IMR-90 (cell line): ENCODE data around the gene MRPL30. TPM values are rescaled to one million over a fixed set of nuclear protein-coding genes. Genes with fewer than 3 reads are reported as not detected.

Experiments
- ATAC-seq: fragments of 200-7000 bp; cut with Tn5 transposase; 2 replicates; pipeline ENCODE4 v1.9.1; 2020; ENCODE audit warnings: low read depth, mild to moderate bottlenecking, moderate library complexity
- BruUV-seq: library from RNA; stranded (reverse); fragments of 400-500 nt; replicated peaks from 2 replicates; lab custom pipeline; 2021; lab: Mats Ljungman, UMichigan
- CTCF ChIA-PET: fragments of 300-600 bp; formaldehyde crosslinking; extraction: SDS; loops from one replicate; lab custom pipeline; 2021; ENCODE audit warnings: antibody characterized with exemption; lab: Yijun Ruan, JAX
- POLR2A ChIA-PET: fragments of 300-600 bp; sonication (Branson Sonifier 250); formaldehyde crosslinking; loops from one replicate; lab custom pipeline; 2022; ENCODE audit warnings: antibody characterized with exemption; ENCODE audit not compliant: unreplicated experiment; lab: Charles Lee
- DNase-seq: peaks from one replicate; pipeline ENCODE4 v3.0.0; 2013
- H2AFZ ChIP-seq: replicated peaks from 2 replicates; pipeline ENCODE3; 2013; ENCODE audit warnings: low read length, mild to moderate bottlenecking; ENCODE audit not compliant: poor library complexity
- H2AK5ac ChIP-seq: 2 replicates; pipeline ENCODE4 v1.6.1; 2013; ENCODE audit warnings: low read depth, low read length, inconsistent platforms
- H2AK9ac ChIP-seq: replicated peaks from 2 replicates; pipeline ENCODE3; 2013; ENCODE audit warnings: mild to moderate bottlenecking, low read depth, low read length, moderate library complexity; ENCODE audit not compliant: poor library complexity
- H2BK120ac ChIP-seq: 2 replicates; pipeline ENCODE4 v1.6.1; 2013; ENCODE audit warnings: low read depth, low read length, inconsistent platforms
- H2BK15ac ChIP-seq: 3 replicates; pipeline ENCODE4 v1.6.1; 2013; ENCODE audit warnings: low read depth, low read length, inconsistent platforms
- H2BK20ac ChIP-seq: 2 replicates; pipeline ENCODE4 v1.6.1; 2013; ENCODE audit warnings: low read depth, mild to moderate bottlenecking, inconsistent platforms, low read length, moderate library complexity
- H2BK5ac ChIP-seq: 2 replicates; pipeline ENCODE4 v1.6.1; 2013; ENCODE audit warnings: mild to moderate bottlenecking, low read depth, low read length, inconsistent platforms; ENCODE audit not compliant: poor library complexity, severe bottlenecking
- H3K14ac ChIP-seq: replicated peaks from 2 replicates; pipeline ENCODE4 v1.6.1; 2013; ENCODE audit warnings: low read depth, low read length, inconsistent platforms
- H3K18ac ChIP-seq: 2 replicates; pipeline ENCODE4 v1.6.1; 2013; ENCODE audit warnings: low read depth, low read length, control low read depth
- H3K23ac ChIP-seq: 2 replicates; pipeline ENCODE4 v1.6.1; 2013; ENCODE audit warnings: low read depth, low read length, inconsistent platforms
- H3K27ac ChIP-seq: 2 replicates; pipeline ENCODE4 v1.5.1; 2013; ENCODE audit warnings: mild to moderate bottlenecking, control low read depth, low read length; ENCODE audit not compliant: insufficient read depth
- H3K27me3 ChIP-seq: 2 replicates; pipeline ENCODE4 v1.6.1; 2013; ENCODE audit warnings: low read length; ENCODE audit not compliant: control insufficient read depth, insufficient read depth
- H3K36me3 ChIP-seq: 2 replicates; pipeline ENCODE4 v1.6.1; 2013; ENCODE audit warnings: low read length, mixed read lengths; ENCODE audit not compliant: control insufficient read depth, insufficient read depth
- H3K4ac ChIP-seq: 2 replicates; pipeline ENCODE4 v1.6.1; 2013; ENCODE audit warnings: low read depth, low read length, inconsistent platforms
- H3K4me1 ChIP-seq: 2 replicates; pipeline ENCODE4 v1.6.1; 2013; ENCODE audit warnings: low read length, mixed read lengths; ENCODE audit not compliant: control insufficient read depth, insufficient read depth
- H3K4me2 ChIP-seq: 2 replicates; pipeline ENCODE4 v1.6.1; 2013; ENCODE audit warnings: low read depth, mild to moderate bottlenecking, control low read depth, low read length, moderate library complexity
- H3K4me3 ChIP-seq: 2 replicates; pipeline ENCODE4 v1.5.1; 2013; ENCODE audit warnings: low read depth, mild to moderate bottlenecking, control low read depth, low read length, moderate library complexity; ENCODE audit not compliant: insufficient read depth
- H3K56ac ChIP-seq: 2 replicates; pipeline ENCODE4 v1.6.1; 2013; ENCODE audit warnings: low read length, inconsistent platforms; ENCODE audit not compliant: insufficient read depth; ENCODE audit errors: extremely low read depth
- H3K79me1 ChIP-seq, 2 experiments: 2 replicates each; pipeline ENCODE4 v1.6.1; 2013; ENCODE audit warnings: low read length in 2 of 2, inconsistent platforms in 1 of 2, low read depth in 1 of 2
- H3K9ac ChIP-seq: 2 replicates; pipeline ENCODE4 v1.6.1; 2013; ENCODE audit warnings: low read depth, low read length, control low read depth
- H3K9me1 ChIP-seq: 2 replicates; pipeline ENCODE4 v1.6.1; 2013; ENCODE audit warnings: low read length, inconsistent platforms; ENCODE audit not compliant: insufficient read depth
- H3K9me3 ChIP-seq: 2 replicates; pipeline ENCODE4 v1.6.1; 2013; ENCODE audit warnings: low read length; ENCODE audit not compliant: control insufficient read depth, insufficient read depth
- H4K20me1 ChIP-seq: 2 replicates; pipeline ENCODE4 v1.6.1; 2013; ENCODE audit warnings: low read length, inconsistent platforms; ENCODE audit not compliant: insufficient read depth
- H4K5ac ChIP-seq: 2 replicates; pipeline ENCODE4 v1.6.1; 2013; ENCODE audit warnings: mild to moderate bottlenecking, low read depth, low read length, control low read depth
- H4K8ac ChIP-seq, 2 experiments: 2 replicates each; pipeline ENCODE4 v1.6.1; 2013; ENCODE audit warnings: low read depth in 2 of 2, low read length in 2 of 2, control low read depth in 1 of 2, inconsistent platforms in 1 of 2
- H4K91ac ChIP-seq: 2 replicates; pipeline ENCODE4 v1.6.1; 2013; ENCODE audit warnings: low read depth, low read length, inconsistent platforms; ENCODE audit not compliant: insufficient read depth
- MAZ ChIP-seq: IDR thresholded peaks from 2 replicates; pipeline ENCODE4 v1.6.1; 2012; ENCODE audit warnings: low read depth, mild to moderate bottlenecking, low read length, improper control_type of control experiment, moderate library complexity, borderline replicate concordance
- POLR2A ChIP-seq: IDR thresholded peaks from 2 replicates; pipeline ENCODE4 v1.6.1; 2012; ENCODE audit warnings: mild to moderate bottlenecking, low read depth, low read length
- RAD21 ChIP-seq: IDR thresholded peaks from 2 replicates; pipeline ENCODE4 v1.6.1; 2012; ENCODE audit warnings: low read length, improper control_type of control experiment
- RCOR1 ChIP-seq: IDR thresholded peaks from 2 replicates; pipeline ENCODE4 v1.6.1; 2012; ENCODE audit warnings: mild to moderate bottlenecking, low read length, improper control_type of control experiment; ENCODE audit not compliant: insufficient replicate concordance
- SMC3 ChIP-seq: fragments of 150-350 bp; IDR thresholded peaks from 2 replicates; pipeline ENCODE4 v1.6.1; 2016; ENCODE audit warnings: low read depth, mild to moderate bottlenecking, antibody characterized with exemption, low read length, moderate library complexity
- WGBS, 2 experiments: methylation state at CpG; one replicate each; pipeline versions ENCODE4 v1.1.5 to v1.1.7; 2013; ENCODE audit warnings: missing lambda C conversion rate in 2 of 2; ENCODE audit not compliant: insufficient read length in 1 of 2; ENCODE audit errors: extremely low coverage in 2 of 2; 5-methylcytosine and 5-hydroxymethylcytosine counted together
- dilution Hi-C: fragments of 300-500 bp; cut with HindIII; formaldehyde crosslinking; loops from one replicate; pipeline ENCODE4 v1.14.3; 2018; ENCODE audit warnings: low sequenced_read_pairs; ENCODE audit not compliant: unreplicated experiment
- in situ Hi-C: fragments of 300-500 bp; cut with MboI; formaldehyde crosslinking; loops from 3 replicates; pipeline ENCODE4 v1.14.3; 2019; ENCODE audit warnings: low sequenced_read_pairs, inconsistent platforms, mixed read lengths
- intact Hi-C: fragments of 100-400 bp; cut with micrococcal nuclease; formaldehyde crosslinking; loops from 2 replicates; pipeline ENCODE4 v1.10.0; 2022
- polyA plus RNA-seq, 3 experiments: library from polyadenylated mRNA; depleted of rRNA; stranded (reverse); fragments of >200 nt; gene quantifications; 2 replicates each; pipeline ENCODE4 v1.2.3, GENCODE V29; 2012; ENCODE audit warnings: low replicate concordance in 1 of 3
- total RNA-seq: library from RNA; depleted of rRNA; stranded (reverse); fragments of >200 nt; gene quantifications from 2 replicates; pipeline ENCODE4 v1.2.3, GENCODE V29; 2012

The MRPL30 gene
- total and polyA plus RNA-seq, 2 of the 4 experiments (the other 2 are of a cell fraction), result 18.7 to 34.8 TPM

- H3K23ac ChIP-seq, result 0 out of 2 replicates have a peak within 1 kb of the TSS, but pooled peaks have one; percentile 80
- H3K36me3 ChIP-seq, result no peaks in the 10 kb centered on the region
- no peaks in the 10 kb centered on the region for H4K20me1 ChIP-seq
- no peaks in the 10 kb centered on the region for H3K9me3 ChIP-seq
- H3K27me3 ChIP-seq, result peaks cover 2% of the 10 kb centered on the region
- TF ChIP-seq RCOR1 (no peak), SMC3 (no peak), MAZ (peak; percentile 83; the same call in 1 of the 2 replicates), RAD21 (no peak), POLR2A (no peak)
- peak within 1 kb of the TSS; percentile 84 for H2AK9ac ChIP-seq
- peak within 1 kb of the TSS; percentile 99 for H3K4me2 ChIP-seq
- H2AK5ac ChIP-seq, result no peak within 1 kb of the TSS
- DNase-seq (peak; percentile 74), ATAC-seq (peak; percentile 99)
- H2BK20ac ChIP-seq, result no peak within 1 kb of the TSS
- no TSS peak for BruUV-seq
- peak within 1 kb of the TSS; percentile 53 for H3K9ac ChIP-seq
- no peak within 1 kb of the TSS for H2BK15ac ChIP-seq
- no peak within 1 kb of the TSS; the same call in 1 of the 2 replicates for H3K27ac ChIP-seq
- POLR2A ChIA-PET, result no interaction called here
- peak within 1 kb of the TSS; percentile 13; the same call in 1 of the 2 replicates for H4K5ac ChIP-seq
- H3K4me3 ChIP-seq, result peak within 1 kb of the TSS; percentile 94
- 1% methylated on average over 35 of the region's 84 CpGs; no CpG with 5 or more reads in 1 of the 2 experiments for WGBS, 2 experiments
- CTCF ChIA-PET, result interaction anchor here (0.8 to 1.6 kb wide), 4 partner anchors 14 to 492 kb away, joined by 3 to 4 read pairs (median 3); partner anchors contain the start of genes LIPT1 and TSGA10
- H3K9me1 ChIP-seq, result no peaks in the 10 kb centered on the region; the same call in 1 of the 2 replicates
- in situ Hi-C loops (no loop called here), dilution Hi-C loops (no loop called here), intact Hi-C loops (no loop called here)
- no peak within 1 kb of the TSS for H3K14ac ChIP-seq
- H3K79me1 ChIP-seq, result no peaks in the 10 kb centered on the region
- H3K4me1 ChIP-seq, result no peaks in the 10 kb centered on the region; the same call in 1 of the 2 replicates
- H4K91ac ChIP-seq, result no peak within 1 kb of the TSS
- H2BK120ac ChIP-seq, result no peak within 1 kb of the TSS
- H2AFZ ChIP-seq, result peak within 1 kb of the TSS; percentile 99
- H3K4ac ChIP-seq, result no peak within 1 kb of the TSS
- H4K8ac ChIP-seq, result peak within 1 kb of the TSS; percentile 13 to 54; a peak in 2 of 4 replicates
- peak within 1 kb of the TSS; percentile 10; the same call in 1 of the 2 replicates for H3K18ac ChIP-seq
- no peak within 1 kb of the TSS for H3K56ac ChIP-seq
- H2BK5ac ChIP-seq, result no peak within 1 kb of the TSS
Observed at GRCh38 chr2:99141110-99142108, 39.6 kb upstream of the MRPL30 start, which contains the start of gene C2orf15. TSS of gene C2orf15 (plus strand) at chr2:99141707. CDS start at chr2:99150559, 8,852 bp downstream.
